GM21515 (cell line): ENCODE measurements around the gene KRTAP12-2.
"Not testable (repeated sequence)": the region's sequence is repeated elsewhere in the genome, so short reads cannot be mapped to it uniquely, and the experiment has no call there.

Experiments used
- ATAC-seq: cut with Tn5 transposase; IDR thresholded peaks from one replicate; pipeline ENCODE4 v1.9.1; 2021; ENCODE audit not compliant: unreplicated experiment

Gene KRTAP12-2

GRCh38 chr21:44686000-44686781 is 19.5 kb upstream of the KRTAP12-2 start:
- ATAC-seq: no peak

- not testable (repeated sequence) for ATAC-seq
Measured at GRCh38 chr21:44685050-44685449, 18.3 kb upstream of the KRTAP12-2 start.

DNA sequence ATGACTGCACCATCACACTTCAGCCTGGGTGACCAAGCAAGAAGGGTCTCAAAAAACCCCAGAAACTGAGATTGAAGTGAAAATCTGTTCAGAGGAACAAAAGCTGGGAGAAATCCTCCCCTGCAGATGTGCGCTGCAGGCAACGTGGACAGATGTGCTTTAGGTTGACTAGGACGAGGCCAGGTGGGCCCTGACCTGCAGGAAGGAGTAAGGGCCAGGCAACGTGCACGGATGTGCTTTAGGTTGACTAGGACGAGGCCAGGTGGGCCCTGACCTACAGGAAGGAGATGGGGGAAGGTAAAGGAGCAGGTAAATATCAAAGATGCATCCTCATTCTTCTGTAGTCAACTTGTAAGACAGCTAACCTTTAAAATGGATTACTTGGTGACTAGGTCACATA is 17.8 kb upstream of the KRTAP12-2 start:
- ATAC-seq: no peak

DNA sequence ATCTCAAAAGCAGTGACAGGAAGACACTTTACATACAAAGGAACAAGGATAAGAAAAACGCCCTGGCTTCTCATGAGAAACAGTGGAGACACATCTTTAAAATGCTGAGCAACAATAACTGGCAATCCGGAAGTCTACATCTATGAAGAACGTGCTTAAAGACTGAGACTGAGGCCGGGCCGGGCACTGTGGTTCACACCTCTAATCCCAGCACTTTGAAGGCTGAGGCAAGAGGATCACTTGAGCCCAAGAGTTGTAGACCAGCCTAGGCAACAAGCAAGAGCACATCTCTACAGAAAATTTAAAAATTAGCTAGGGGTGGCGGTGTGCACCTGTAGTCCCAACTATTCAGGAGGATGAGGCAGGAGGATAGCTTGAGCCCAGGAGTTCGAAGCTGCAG is 17.4 kb upstream of the KRTAP12-2 start:
- ATAC-seq: no peak

GRCh38 chr21:44682580-44683151 is 15.9 kb upstream of the KRTAP12-2 start:
- ATAC-seq: no peak

DNA sequence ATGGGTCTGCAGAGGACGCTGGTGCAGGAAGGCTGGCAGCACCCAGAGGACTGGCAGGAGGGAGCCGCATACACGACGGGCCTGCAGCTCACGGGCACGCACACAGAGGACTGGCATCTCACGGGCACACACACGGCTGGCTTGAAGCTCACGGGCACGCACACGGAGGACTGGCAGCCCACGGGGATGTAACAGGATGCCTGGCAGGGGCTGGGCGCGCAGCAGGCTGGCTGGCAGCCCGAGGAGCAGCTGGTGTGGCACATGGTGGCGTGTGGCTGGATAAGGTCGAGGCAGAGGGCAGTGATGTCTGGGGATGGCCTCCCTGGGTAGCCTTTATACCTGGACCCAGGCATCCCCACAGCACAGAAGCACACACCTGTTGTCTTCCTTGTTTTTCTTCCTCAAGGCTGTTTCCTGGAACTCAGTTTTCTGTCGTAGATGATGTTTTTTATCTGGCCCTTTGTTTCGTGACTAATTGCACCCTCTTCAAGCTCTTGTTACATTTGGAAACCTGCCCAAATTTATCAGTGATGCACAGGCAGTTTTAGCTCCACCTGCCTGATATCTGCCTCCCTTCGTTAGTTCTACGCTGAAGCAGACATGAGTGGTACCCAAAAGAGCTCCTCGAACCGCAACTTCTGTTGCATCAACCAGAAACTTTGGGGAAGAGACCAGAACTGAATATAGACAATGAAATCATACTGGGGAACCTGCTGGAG is 15.3 kb upstream of the KRTAP12-2 start, which contains the start of gene KRTAP12-1:
TSS of gene KRTAP12-1 (minus strand) at position 303 of the 719 bp plus-strand sequence. CDS start at position 263, 40 bp downstream.
- no peak for ATAC-seq

DNA sequence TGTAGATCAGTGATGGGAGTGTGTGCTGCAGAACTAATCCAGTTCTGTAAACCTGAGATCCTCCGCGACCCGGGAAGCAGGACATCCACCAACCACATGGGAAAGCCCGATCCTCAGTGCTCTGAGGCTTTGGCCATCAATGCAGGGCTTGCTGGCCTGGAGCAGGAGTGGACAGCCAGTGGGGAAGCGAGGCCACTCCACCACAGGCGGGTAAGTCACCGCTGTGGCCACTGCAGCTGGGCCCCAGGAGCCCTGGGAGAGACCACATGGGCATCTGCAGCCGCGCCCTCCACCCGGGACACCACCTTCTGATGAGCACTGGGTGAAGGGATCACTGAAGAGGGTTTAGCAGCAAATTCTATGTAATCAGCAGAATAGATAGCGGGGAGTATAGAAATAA is 14.4 kb upstream of the KRTAP12-2 start:
- no peak for ATAC-seq

GRCh38 chr21:44677881-44678280 is 11.2 kb upstream of the KRTAP12-2 start:
- no peak for ATAC-seq

DNA sequence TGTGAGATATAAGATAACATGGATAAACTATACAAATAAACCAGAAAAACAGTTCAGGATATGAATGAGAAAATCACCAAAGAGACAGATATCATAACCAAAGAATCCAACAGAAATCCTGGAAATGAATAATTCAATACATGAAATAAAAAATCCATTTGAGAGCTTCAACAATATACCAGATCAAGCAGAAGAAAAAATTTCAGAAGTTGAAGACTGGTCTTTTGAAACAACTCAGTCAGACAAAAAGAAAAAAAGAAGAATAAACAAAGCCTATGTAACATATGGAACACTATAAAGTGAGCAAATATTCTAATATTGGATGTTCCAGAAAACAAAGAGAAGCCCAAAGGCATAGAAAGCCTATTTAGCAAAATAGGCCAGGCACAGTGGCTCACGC is 5.2 kb upstream of the KRTAP12-2 start:
- ATAC-seq: no peak

DNA sequence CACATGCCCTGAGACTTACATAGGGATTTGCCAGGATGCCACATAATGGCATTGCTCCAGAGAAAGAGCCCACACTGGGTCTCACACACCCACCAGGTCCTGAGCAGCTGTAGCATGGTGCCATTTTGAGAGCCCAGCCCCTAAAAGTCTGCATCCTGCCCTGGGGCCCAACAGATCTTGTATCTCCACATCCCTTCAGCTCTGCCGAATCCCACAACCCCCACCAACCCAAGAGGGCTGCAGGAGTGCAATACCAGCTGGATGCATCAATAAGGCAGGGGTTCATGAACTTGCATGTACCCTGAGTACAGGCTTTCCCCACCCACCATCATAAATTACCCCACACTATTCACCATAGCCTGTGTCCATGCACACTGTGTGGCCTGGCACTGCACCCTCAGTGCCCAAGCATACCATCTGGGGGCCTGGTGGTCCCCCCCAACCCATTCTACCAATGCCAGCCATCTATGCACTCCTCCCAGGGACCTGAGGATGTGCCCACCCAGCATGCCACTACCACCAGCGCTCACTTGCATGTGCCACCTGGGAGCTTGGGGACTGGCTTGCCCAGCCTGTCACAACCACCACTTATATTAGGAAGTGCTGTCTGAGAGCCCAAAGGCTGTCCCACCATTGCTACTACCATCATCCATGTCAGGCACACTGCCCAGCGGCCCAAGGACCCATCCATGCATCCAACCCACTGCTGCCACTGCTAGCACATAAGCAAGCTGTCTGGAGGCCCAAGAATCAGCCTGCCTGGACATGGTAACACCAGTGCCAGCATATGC is 4.1 kb upstream of the KRTAP12-2 start:
- no peak for ATAC-seq

DNA sequence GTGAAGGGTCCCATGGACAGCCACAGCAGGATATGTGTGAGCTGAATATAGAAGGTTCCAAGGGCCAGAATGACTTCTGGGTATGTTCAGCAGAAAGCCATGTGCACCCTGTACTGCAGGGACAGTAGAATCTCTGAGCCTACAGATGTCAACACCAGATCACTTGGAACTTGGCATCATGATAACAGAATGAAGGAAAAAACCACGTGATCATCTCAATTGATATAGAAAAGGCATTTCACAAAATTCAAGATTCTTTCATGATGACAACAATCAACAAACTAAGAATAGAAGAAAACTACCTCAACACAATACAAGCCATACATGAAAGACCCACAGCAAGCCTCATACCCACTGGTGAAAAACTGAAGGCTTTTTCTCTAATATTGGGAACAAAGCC is 885 bp upstream of the KRTAP12-2 start:
- ATAC-seq: no peak

DNA sequence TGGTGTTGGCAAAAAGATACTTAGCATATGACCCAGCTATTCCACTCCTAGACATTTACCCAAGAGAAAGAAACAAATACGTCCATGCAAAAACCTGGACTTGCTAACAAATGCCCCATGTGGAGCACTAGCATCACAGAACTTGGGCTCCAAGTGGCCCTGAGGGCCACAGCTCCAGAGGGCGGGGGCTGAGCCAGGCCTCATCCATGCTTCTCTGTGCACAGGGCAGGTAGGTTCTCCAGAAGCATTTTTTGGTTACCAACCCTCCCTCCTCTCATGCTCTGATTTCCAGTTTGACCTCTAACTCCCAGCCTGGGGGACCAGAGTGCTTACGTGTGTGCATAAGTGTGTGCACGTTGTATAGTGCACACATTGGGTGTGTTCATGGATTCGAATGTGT is 2.0 kb downstream of the KRTAP12-2 start:
- ATAC-seq: no peak

DNA sequence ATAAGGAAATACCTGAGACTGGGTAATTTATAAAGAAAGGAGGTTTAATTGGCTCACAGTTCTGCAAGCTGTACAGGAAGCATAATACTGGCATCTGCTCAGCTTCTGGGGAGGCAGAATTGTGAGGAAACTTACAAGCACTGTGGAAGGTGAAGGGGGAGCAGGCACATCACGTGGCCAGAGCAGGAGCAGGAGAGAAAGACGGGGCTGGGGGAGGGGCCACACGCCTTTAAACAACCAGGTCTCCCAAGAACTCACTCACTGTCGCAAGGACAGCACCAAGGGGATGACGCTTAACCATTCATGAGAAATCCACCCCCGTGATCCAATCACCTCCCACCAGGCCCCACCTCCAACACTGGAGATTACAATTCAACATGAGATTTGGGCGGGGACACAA is 5.2 kb downstream of the KRTAP12-2 start:
- not testable (repeated sequence) for ATAC-seq

- ATAC-seq: no peak
Measured at GRCh38 chr21:44658913-44659595, 7.7 kb downstream of the KRTAP12-2 start.

- ATAC-seq: no peak
Measured at GRCh38 chr21:44658541-44658910, 8.2 kb downstream of the KRTAP12-2 start.

GRCh38 chr21:44657635-44658540 is 8.8 kb downstream of the KRTAP12-2 start, which contains the start of gene KRTAP12-3:
TSS of gene KRTAP12-3 (plus strand) at chr21:44657932. CDS start at chr21:44657980, 48 bp downstream.
- ATAC-seq: no peak

DNA sequence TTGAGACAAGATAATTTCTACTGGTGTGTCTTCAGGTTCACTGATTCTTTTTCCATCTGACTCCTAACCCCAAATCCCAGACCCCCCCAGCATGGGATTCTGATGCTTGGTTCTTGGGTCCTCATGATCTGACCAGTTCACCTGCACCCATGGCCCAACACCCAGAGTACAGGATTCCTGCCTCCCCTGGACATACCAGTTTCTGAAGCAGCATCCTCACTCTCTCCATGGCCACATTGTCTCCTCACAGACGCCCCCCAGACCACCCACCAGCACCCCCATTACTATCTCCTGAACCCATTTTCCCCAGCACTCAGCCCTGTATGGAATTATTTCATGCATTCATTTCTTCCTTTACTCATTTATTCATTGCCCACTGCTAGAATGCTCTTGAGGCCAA is 9.9 kb downstream of the KRTAP12-2 start:
- no peak for ATAC-seq

DNA sequence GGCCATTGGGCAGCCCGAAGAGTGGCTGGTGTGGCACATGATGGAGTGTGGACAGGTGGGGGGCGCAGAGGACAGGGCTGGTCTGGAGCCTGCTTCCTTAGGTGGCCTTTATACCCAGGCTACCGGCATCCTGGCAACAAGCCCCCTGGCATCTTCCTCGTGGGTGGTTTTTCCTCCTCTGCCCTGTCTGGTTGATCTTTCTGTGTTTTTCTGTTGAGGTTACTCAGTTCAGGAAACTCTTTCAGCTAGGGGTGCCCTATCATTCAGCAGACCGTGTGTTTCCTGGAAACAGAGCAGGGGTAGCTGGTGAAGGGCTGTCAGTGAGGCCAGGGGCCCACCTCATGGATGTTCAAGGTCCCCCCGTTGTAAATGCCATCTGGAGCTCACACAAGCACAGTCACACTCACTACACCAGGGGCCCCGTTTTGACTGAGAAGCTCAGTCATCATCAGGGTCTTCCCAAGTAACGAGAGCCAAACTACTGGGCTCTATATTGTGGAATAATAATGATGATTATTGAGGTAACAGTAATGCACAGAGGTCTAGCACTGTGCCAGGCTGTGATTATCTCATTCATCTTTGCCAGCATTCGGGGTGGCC is 12.1 kb downstream of the KRTAP12-2 start, which contains the start of gene KRTAP12-4:
TSS of gene KRTAP12-4 (minus strand) at position 84 of the 600 bp plus-strand sequence. CDS start at position 39, 45 bp downstream.
- no peak for ATAC-seq
